WTC11 (cell line): ENCODE measurements around the gene DRG2. TPM values are rescaled to one million over a fixed set of nuclear protein-coding genes. Genes with fewer than 3 reads are reported as not detected.

Experiments used
- ATAC-seq: fragments of 200-7000 bp; cut with Tn5 transposase; 2 replicates; pipeline ENCODE4 v1.10.0; 2021; ENCODE audit warnings: mild to moderate bottlenecking, moderate library complexity
- CTCF ChIA-PET: fragments of 300-600 bp; sonication (Branson Sonifier 250); formaldehyde crosslinking; loops from one replicate; lab custom pipeline; 2021; ENCODE audit warnings: antibody characterized with exemption; lab: Charles Lee
- POLR2A ChIA-PET: fragments of 350-600 bp; sonication (Branson Sonifier 250); formaldehyde crosslinking; loops from one replicate; lab custom pipeline; 2021; ENCODE audit warnings: antibody characterized with exemption; lab: Charles Lee
- DNase-seq: peaks from one replicate; pipeline ENCODE4 v3.0.0; 2021; ENCODE audit warnings: low spot score
- H3K27ac Mint-ChIP-seq: 2 replicates; pipeline ENCODE4 v1.8.0; 2021; ENCODE audit warnings: mixed read lengths
- H3K27me3 Mint-ChIP-seq: 2 replicates; pipeline ENCODE4 v1.8.0; 2021; ENCODE audit warnings: low read depth, mild to moderate bottlenecking, moderate library complexity, mixed read lengths
- H3K36me3 Mint-ChIP-seq: 2 replicates; pipeline ENCODE4 v1.8.0; 2021; ENCODE audit warnings: mixed read lengths
- H3K4me1 Mint-ChIP-seq: 2 replicates; pipeline ENCODE4 v1.8.0; 2022; ENCODE audit warnings: mixed read lengths
- H3K4me3 Mint-ChIP-seq: 2 replicates; pipeline ENCODE4 v1.8.0; 2021; ENCODE audit warnings: mild to moderate bottlenecking, moderate library complexity, mixed read lengths
- H3K9me3 Mint-ChIP-seq: 2 replicates; pipeline ENCODE4 v1.8.0; 2021; ENCODE audit warnings: mixed read lengths
- ETV6 ChIP-seq: sonication (generic); formaldehyde crosslinking; IDR thresholded peaks from 2 replicates; pipeline ENCODE4 v1.8.1; 2022; ENCODE audit warnings: mild to moderate bottlenecking, missing genetic modification reagents
- HMGA2 ChIP-seq: fragments of 250-450 bp; sonication (Bioruptor Pico); IDR thresholded peaks from 2 replicates; pipeline ENCODE4 v1.4.0; 2021; ENCODE audit warnings: mild to moderate bottlenecking, moderate library complexity
- JAZF1 ChIP-seq: fragments of 250-450 bp; sonication (Bioruptor Pico); IDR thresholded peaks from 2 replicates; pipeline ENCODE4 v1.9.0; 2021; ENCODE audit warnings: moderate library complexity, mild to moderate bottlenecking, inconsistent platforms
- JUN ChIP-seq: sonication (generic); formaldehyde crosslinking; IDR thresholded peaks from 2 replicates; pipeline ENCODE4 v1.8.0; 2023; ENCODE audit warnings: mild to moderate bottlenecking, missing genetic modification reagents
- NR2C2 ChIP-seq: sonication (generic); formaldehyde crosslinking; IDR thresholded peaks from 2 replicates; pipeline ENCODE4 v1.8.0; 2022; ENCODE audit warnings: mild to moderate bottlenecking, missing genetic modification reagents
- NR3C1 ChIP-seq: sonication (generic); formaldehyde crosslinking; conservative IDR thresholded peaks from 2 replicates; pipeline ENCODE4 v1.8.1; 2023; ENCODE audit warnings: low read depth, mild to moderate bottlenecking, missing genetic modification reagents
- OVOL2 ChIP-seq: fragments of 250-450 bp; sonication (Bioruptor Pico); IDR thresholded peaks from 2 replicates; pipeline ENCODE4 v1.9.0; 2021; ENCODE audit warnings: mild to moderate bottlenecking, borderline replicate concordance
- PRRX2 ChIP-seq: fragments of 250-450 bp; sonication (Bioruptor Pico); IDR thresholded peaks from 2 replicates; pipeline ENCODE4 v1.8.0; 2021; ENCODE audit warnings: mild to moderate bottlenecking
- RORB ChIP-seq: fragments of 250-450 bp; sonication (Bioruptor Pico); IDR thresholded peaks from 2 replicates; pipeline ENCODE4 v1.9.0; 2021; ENCODE audit warnings: mild to moderate bottlenecking
- TEAD4 ChIP-seq: sonication (generic); formaldehyde crosslinking; IDR thresholded peaks from 2 replicates; pipeline ENCODE4 v1.8.0; 2022; ENCODE audit warnings: mild to moderate bottlenecking, missing genetic modification reagents
- ZNF232 ChIP-seq: sonication (generic); formaldehyde crosslinking; IDR thresholded peaks from 2 replicates; pipeline ENCODE4 v1.8.0; 2022; ENCODE audit warnings: mild to moderate bottlenecking, missing genetic modification reagents
- ZNF317 ChIP-seq: sonication (generic); formaldehyde crosslinking; IDR thresholded peaks from 2 replicates; pipeline ENCODE4 v1.8.1; 2023; ENCODE audit warnings: low read depth, mild to moderate bottlenecking, moderate library complexity, missing genetic modification reagents, borderline replicate concordance
- ZNF423 ChIP-seq: fragments of 250-450 bp; sonication (Bioruptor Pico); IDR thresholded peaks from 2 replicates; pipeline ENCODE4 v2.1.2; 2022; ENCODE audit warnings: mild to moderate bottlenecking, moderate library complexity
- ZNF532 ChIP-seq: fragments of 250-450 bp; sonication (Bioruptor Pico); IDR thresholded peaks from 2 replicates; pipeline ENCODE4 v1.9.0; 2021; ENCODE audit warnings: mild to moderate bottlenecking, borderline replicate concordance
- total RNA-seq: library from RNA; stranded (reverse); gene quantifications from 3 replicates; pipeline ENCODE4 v1.2.3, GENCODE V29; 2021
- TF ChIP-seq, protein P1 (sequence below): sonication (generic); formaldehyde crosslinking; IDR thresholded peaks from 2 replicates; pipeline ENCODE4 v1.8.1; 2023; ENCODE audit warnings: mild to moderate bottlenecking, missing genetic modification reagents, moderate library complexity
- TF ChIP-seq, protein P2 (sequence below): sonication (generic); formaldehyde crosslinking; IDR thresholded peaks from 2 replicates; pipeline ENCODE4 v1.8.0; 2022; ENCODE audit warnings: mild to moderate bottlenecking, missing genetic modification reagents

The DRG2 gene
- total RNA-seq, 1 experiment from 2014 or later: 41.4 TPM

DNA sequence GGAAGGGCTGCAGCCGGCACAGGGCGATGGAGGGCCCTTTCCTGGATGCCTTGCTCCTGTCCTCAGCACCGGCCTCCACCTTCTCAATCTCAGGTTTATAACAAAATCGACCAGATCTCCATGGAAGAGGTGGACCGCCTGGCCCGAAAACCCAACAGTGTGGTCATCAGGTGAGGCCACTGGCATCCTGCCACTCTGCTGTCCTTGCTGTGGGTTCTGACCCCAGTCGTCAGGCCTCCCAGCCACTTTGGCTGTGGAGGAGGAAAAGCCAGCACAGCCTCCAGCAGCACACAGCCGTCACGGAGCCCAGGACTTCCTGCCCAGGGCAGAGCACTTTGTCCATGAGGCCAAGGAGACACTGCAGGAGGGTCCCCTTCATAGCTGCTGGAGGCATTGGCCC lies 14.1 kb downstream of the DRG2 start (continued):
- TF ChIP-seq ZNF532 (CRISPR knock-in tag) (no peak), PRRX2 (CRISPR knock-in tag) (no peak), ZNF317 (CRISPR knock-in tag) (no peak)

DNA sequence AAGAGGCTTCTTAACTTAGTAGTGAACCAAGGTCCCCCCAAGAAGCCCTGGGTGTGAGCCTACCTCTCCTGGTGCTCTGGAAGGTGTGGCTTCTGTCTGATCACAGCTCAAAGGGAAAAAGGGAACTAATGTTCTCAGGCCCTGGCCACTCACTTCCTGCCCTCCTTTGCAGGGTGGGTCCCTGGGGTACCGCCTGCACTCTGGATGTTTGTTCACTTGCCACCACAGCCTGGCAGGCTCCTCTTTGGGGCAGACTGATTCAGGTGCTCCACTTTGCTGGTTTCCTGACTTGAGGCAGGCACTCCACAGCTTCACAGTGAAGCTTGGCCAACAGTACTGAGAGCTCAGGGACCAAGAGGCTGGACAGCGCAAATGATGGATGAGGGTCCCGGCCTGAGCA lies 14.9 kb downstream of the DRG2 start:
- TF ChIP-seq, protein P1, sequence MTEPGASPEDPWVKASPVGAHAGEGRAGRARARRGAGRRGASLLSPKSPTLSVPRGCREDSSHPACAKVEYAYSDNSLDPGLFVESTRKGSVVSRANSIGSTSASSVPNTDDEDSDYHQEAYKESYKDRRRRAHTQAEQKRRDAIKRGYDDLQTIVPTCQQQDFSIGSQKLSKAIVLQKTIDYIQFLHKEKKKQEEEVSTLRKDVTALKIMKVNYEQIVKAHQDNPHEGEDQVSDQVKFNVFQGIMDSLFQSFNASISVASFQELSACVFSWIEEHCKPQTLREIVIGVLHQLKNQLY (CRISPR knock-in tag): no peak
- no peak for TF ChIP-seq ZNF423 (CRISPR knock-in tag)
- TF ChIP-seq HMGA2: no peak
- TF ChIP-seq, protein P2, sequence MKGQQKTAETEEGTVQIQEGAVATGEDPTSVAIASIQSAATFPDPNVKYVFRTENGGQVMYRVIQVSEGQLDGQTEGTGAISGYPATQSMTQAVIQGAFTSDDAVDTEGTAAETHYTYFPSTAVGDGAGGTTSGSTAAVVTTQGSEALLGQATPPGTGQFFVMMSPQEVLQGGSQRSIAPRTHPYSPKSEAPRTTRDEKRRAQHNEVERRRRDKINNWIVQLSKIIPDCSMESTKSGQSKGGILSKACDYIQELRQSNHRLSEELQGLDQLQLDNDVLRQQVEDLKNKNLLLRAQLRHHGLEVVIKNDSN (CRISPR knock-in tag): no peak
- no peak for TF ChIP-seq NR2C2
- TF ChIP-seq OVOL2 (CRISPR knock-in tag): no peak

GRCh38 chr17:18105027-18105426 lies 17.3 kb downstream of the DRG2 start:
- no peak for DNase-seq
- H3K27me3 Mint-ChIP-seq: no peaks in the 10 kb centered on the region
- POLR2A ChIA-PET: no interaction called here
- no peak overlapping the region for H3K27ac Mint-ChIP-seq
- CTCF ChIA-PET: no interaction called here
- no peaks in the 10 kb centered on the region for H3K9me3 Mint-ChIP-seq
- TF ChIP-seq RORB (no peak), ETV6 (CRISPR knock-in tag) (no peak)
- ATAC-seq: no peak
- no peaks in the 10 kb centered on the region for H3K4me1 Mint-ChIP-seq
- H3K4me3 Mint-ChIP-seq: no peak overlapping the region
- peaks cover 6% of the 10 kb centered on the region; the same call in 1 of the 2 replicates for H3K36me3 Mint-ChIP-seq

More for the DNA sequence above, 14.9 kb downstream of the DRG2 start:
- Mint-ChIP-seq H3K36me3 (peaks cover 12% of the 10 kb centered on the region; the same call in 1 of the 2 replicates), H3K27ac (no peak overlapping the region), H3K4me1 (no peaks in the 10 kb centered on the region), H3K27me3 (no peaks in the 10 kb centered on the region), H3K9me3 (no peaks in the 10 kb centered on the region), H3K4me3 (no peak overlapping the region)
- DNase-seq (no peak), ATAC-seq (no peak)
- POLR2A ChIA-PET: interaction anchor here (0.7 kb wide), 1 partner anchor 1013 kb away, joined by 3 read pairs; no protein-coding TSS in a partner anchor
- CTCF ChIA-PET: no interaction called here

DNA sequence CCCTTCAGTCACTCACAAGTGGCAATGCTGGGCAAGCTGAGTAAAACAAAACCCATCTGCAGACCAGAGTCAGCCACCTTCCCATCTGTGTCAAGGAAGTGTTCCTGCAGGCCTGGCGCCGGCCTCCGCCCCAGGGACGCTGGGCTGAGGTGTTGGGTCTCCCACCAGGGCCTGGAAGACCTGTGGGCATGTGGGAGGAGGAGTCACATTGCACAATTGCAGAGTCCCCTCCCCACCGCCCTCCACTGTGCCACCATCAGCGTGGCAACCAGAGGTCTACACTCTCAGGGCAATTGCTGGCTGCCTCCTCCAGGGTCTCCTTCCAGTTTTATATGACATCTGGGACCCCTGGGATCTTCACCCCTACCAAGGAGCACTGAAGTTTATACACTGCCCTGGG lies 17.8 kb downstream of the DRG2 start:
- no peaks in the 10 kb centered on the region for H3K4me1 Mint-ChIP-seq
- no peak for TF ChIP-seq JUN (CRISPR knock-in tag)
- no peak for TF ChIP-seq TEAD4 (CRISPR knock-in tag)
- TF ChIP-seq ZNF232 (CRISPR knock-in tag): no peak
- no peak for TF ChIP-seq JAZF1 (CRISPR knock-in tag)
- TF ChIP-seq NR3C1 (CRISPR knock-in tag): no peak
- no peak for DNase-seq
- POLR2A ChIA-PET: no interaction called here
- no peak for ATAC-seq
- no peaks in the 10 kb centered on the region for H3K9me3 Mint-ChIP-seq
- no peak overlapping the region for H3K27ac Mint-ChIP-seq
- no peak overlapping the region for H3K4me3 Mint-ChIP-seq
- H3K36me3 Mint-ChIP-seq: peaks cover 6% of the 10 kb centered on the region; the same call in 1 of the 2 replicates
- CTCF ChIA-PET: no interaction called here
- H3K27me3 Mint-ChIP-seq: no peaks in the 10 kb centered on the region
